Thyroid gland (tissue), 4 donors: ENCODE results near the gene PTPN22.

Experiments
- POLR2A ChIP-seq, 2 donors: fragments of 450-650 bp; IDR thresholded peaks; one replicate each; pipeline ENCODE4 v1.6.1; 2017; ENCODE audit warnings: antibody characterized with exemption in 2 of 2, mild to moderate bottlenecking in 2 of 2, moderate library complexity in 1 of 2
- TF ChIP-seq, protein P1 (sequence below), 6 experiments: fragments of 200-600 bp in 3 of 6; fragments of 450-650 bp in 3 of 6; sonication (generic) in 3 of 6; IDR thresholded peaks; one replicate each; pipeline ENCODE4 v1.5.1; 2016 to 2019; ENCODE audit warnings: antibody characterized with exemption in 6 of 6, mild to moderate bottlenecking in 2 of 6, inconsistent platforms in 1 of 6, moderate library complexity in 1 of 6

DNA sequence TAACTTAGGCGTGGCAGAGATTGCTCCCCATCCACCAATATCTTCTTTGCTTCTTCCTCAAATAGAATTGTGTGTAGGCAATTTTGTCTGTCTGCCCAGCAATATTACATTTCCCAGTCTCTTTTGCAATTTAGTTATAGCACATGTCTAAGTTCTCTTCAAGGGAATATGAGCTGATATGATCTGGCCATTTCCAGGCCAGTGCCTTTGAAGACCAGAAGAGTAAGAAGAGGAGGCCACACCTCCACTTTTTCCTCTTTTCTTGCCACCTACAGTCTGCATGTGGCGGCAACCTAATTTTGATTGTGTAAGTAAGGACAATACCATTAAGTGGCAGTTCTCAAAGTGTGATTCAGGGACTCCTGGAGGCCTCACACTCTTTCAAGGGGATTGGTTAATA lies 52.9 kb downstream of the PTPN22 start:
- TF ChIP-seq, protein P1, sequence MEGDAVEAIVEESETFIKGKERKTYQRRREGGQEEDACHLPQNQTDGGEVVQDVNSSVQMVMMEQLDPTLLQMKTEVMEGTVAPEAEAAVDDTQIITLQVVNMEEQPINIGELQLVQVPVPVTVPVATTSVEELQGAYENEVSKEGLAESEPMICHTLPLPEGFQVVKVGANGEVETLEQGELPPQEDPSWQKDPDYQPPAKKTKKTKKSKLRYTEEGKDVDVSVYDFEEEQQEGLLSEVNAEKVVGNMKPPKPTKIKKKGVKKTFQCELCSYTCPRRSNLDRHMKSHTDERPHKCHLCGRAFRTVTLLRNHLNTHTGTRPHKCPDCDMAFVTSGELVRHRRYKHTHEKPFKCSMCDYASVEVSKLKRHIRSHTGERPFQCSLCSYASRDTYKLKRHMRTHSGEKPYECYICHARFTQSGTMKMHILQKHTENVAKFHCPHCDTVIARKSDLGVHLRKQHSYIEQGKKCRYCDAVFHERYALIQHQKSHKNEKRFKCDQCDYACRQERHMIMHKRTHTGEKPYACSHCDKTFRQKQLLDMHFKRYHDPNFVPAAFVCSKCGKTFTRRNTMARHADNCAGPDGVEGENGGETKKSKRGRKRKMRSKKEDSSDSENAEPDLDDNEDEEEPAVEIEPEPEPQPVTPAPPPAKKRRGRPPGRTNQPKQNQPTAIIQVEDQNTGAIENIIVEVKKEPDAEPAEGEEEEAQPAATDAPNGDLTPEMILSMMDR (IDR thresholded peaks at IDR 0.05): no peak
- no peak for TF ChIP-seq POLR2A (IDR thresholded peaks at IDR 0.05)
